Activated B cell treated with CpG ODN at 0.5 μM for 24 hours (primary cell): Measurements from ENCODE around the gene FAT1. TPM values are rescaled to one million over a fixed set of nuclear protein-coding genes. Genes with fewer than 3 reads are reported as not detected.

ENCODE experiments used
- ATAC-seq: fragments of 200-7000 bp; cut with Tn5 transposase; one replicate; pipeline ENCODE4 v1.10.0; 2021; ENCODE audit warnings: low read depth, mild to moderate bottlenecking, moderate library complexity
- CTCF ChIA-PET: fragments of 350-600 bp; sonication (Branson Sonifier 250); formaldehyde crosslinking; loops from one replicate; lab custom pipeline; 2021; ENCODE audit warnings: antibody characterized with exemption; lab: Charles Lee
- POLR2A ChIA-PET: fragments of 350-600 bp; sonication (Branson Sonifier 250); formaldehyde crosslinking; loops from one replicate; lab custom pipeline; 2021; ENCODE audit warnings: antibody characterized with exemption; lab: Charles Lee
- DNase-seq: peaks from one replicate; pipeline ENCODE4 v3.0.0; 2022
- H3K27ac Mint-ChIP-seq: one replicate; pipeline ENCODE4 v1.8.0; 2020; ENCODE audit warnings: mixed read lengths
- H3K27me3 Mint-ChIP-seq: one replicate; pipeline ENCODE4 v1.8.0; 2021; ENCODE audit warnings: mixed read lengths
- H3K36me3 Mint-ChIP-seq: one replicate; pipeline ENCODE4 v1.8.0; 2021; ENCODE audit warnings: low read depth, mixed read lengths
- H3K4me1 Mint-ChIP-seq: one replicate; pipeline ENCODE4 v1.8.0; 2021; ENCODE audit warnings: mixed read lengths
- H3K4me3 Mint-ChIP-seq: one replicate; pipeline ENCODE4 v1.8.0; 2020; ENCODE audit warnings: mild to moderate bottlenecking, mixed read lengths
- H3K9me3 Mint-ChIP-seq: one replicate; pipeline ENCODE4 v1.8.0; 2020; ENCODE audit warnings: mixed read lengths
- CTCF ChIP-seq: fragments of 200-600 bp; IDR thresholded peaks from one replicate; pipeline ENCODE4 v1.8.0; 2022; ENCODE audit warnings: antibody characterized with exemption, mild to moderate bottlenecking
- intact Hi-C: fragments of 100-400 bp; cut with micrococcal nuclease; formaldehyde crosslinking; loops from one replicate; pipeline ENCODE4 v1.15.1; 2024
- total RNA-seq: library from RNA; stranded (reverse); gene quantifications from 2 replicates; pipeline ENCODE4 v1.2.3, GENCODE V29; 2022

FAT1 gene
- total RNA-seq, 1 donor from 2014 or later: not detected

GRCh38 chr4:186693894-186694293, 29.8 kb downstream of the FAT1 start:
- CTCF ChIA-PET: no interaction called here
- DNase-seq (no peak), ATAC-seq (no peak)
- Mint-ChIP-seq H3K36me3 (no peaks in the 10 kb centered on the region), H3K4me3 (no peak overlapping the region), H3K9me3 (peaks cover 4% of the 10 kb centered on the region), H3K27me3 (no peaks in the 10 kb centered on the region), H3K4me1 (no peaks in the 10 kb centered on the region), H3K27ac (no peak overlapping the region)
- POLR2A ChIA-PET: no interaction called here
- TF ChIP-seq CTCF: no peak
- intact Hi-C loops: no loop called here

- H3K27me3 Mint-ChIP-seq: no peaks in the 10 kb centered on the region
- peaks cover 4% of the 10 kb centered on the region for H3K9me3 Mint-ChIP-seq
- intact Hi-C loops: no loop called here
- ChIA-PET CTCF (no interaction called here), POLR2A (no interaction called here)
- ATAC-seq: no peak
- no peak for DNase-seq
- H3K27ac Mint-ChIP-seq: no peak overlapping the region
- no peaks in the 10 kb centered on the region for H3K4me1 Mint-ChIP-seq
- TF ChIP-seq CTCF: no peak
- H3K36me3 Mint-ChIP-seq: no peaks in the 10 kb centered on the region
- H3K4me3 Mint-ChIP-seq: no peak overlapping the region
These were observed 30.4 kb downstream of the FAT1 start for GRCh38 chr4:186693159-186693815.

- no peaks in the 10 kb centered on the region for H3K36me3 Mint-ChIP-seq
- no peak overlapping the region for H3K27ac Mint-ChIP-seq
- ChIA-PET CTCF (no interaction called here), POLR2A (no interaction called here)
- no peak for DNase-seq
- H3K27me3 Mint-ChIP-seq: no peaks in the 10 kb centered on the region
- H3K4me1 Mint-ChIP-seq: no peaks in the 10 kb centered on the region
- peaks cover 4% of the 10 kb centered on the region for H3K9me3 Mint-ChIP-seq
- no peak for ATAC-seq
- intact Hi-C loops: no loop called here
- no peak for TF ChIP-seq CTCF
- no peak overlapping the region for H3K4me3 Mint-ChIP-seq
These were observed 32.3 kb downstream of the FAT1 start for GRCh38 chr4:186691396-186691795.

- intact Hi-C loops: no loop called here
- no peaks in the 10 kb centered on the region for H3K4me1 Mint-ChIP-seq
- H3K9me3 Mint-ChIP-seq: peaks cover 4% of the 10 kb centered on the region
- H3K27ac Mint-ChIP-seq: no peak overlapping the region
- CTCF ChIA-PET: interaction anchor here (0.6 kb wide), 1 partner anchor 12 kb away, joined by 3 read pairs; no protein-coding TSS in a partner anchor
- DNase-seq (no peak), ATAC-seq (no peak)
- POLR2A ChIA-PET: no interaction called here
- H3K36me3 Mint-ChIP-seq: no peaks in the 10 kb centered on the region
- no peak for TF ChIP-seq CTCF
- H3K27me3 Mint-ChIP-seq: no peaks in the 10 kb centered on the region
- no peak overlapping the region for H3K4me3 Mint-ChIP-seq
These were observed 34.2 kb downstream of the FAT1 start for GRCh38 chr4:186689476-186689875.

DNA sequence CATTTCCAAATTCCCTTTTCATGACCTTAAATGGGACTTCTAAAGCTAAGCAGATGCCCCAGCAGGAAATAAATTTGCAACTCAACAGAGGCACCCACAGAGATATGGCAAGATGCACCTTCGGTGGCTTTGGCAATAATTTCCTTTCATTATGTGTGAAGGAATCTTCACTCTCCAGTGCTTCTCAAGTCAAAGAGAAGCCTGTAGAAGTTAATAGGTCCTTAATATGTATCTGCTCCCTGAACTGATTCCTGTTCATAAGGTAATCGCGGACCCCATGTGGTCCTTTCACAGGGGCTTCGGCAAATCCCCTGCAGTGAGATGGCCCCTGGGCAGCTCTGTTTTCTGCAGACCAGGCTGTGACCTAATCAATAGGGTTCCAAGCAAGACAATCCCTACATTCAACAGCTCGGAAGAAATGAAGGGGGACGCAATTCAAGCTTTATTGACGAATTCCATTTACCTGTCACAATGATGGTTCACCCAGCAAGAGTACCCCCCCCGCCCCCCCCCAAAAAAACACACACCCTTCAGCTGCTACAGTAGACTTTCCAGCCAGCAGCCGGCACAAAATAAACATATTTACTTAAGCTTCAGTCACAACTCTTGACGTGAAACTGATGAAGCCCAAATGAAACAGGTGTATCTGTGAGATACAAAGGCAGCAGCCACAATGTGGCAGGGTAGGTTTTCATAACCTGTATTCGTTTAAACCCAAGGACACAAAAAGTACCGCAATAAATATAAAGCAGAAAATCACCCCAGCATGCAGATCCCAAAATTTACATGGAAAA, 35.3 kb downstream of the FAT1 start:
- H3K9me3 Mint-ChIP-seq: no peaks in the 10 kb centered on the region
- intact Hi-C loops: no loop called here
- ChIA-PET POLR2A (no interaction called here), CTCF (no interaction called here)
- no peak overlapping the region for H3K27ac Mint-ChIP-seq
- DNase-seq: no peak
- H3K4me1 Mint-ChIP-seq: no peaks in the 10 kb centered on the region
- no peak for ATAC-seq
- TF ChIP-seq CTCF: no peak
- H3K4me3 Mint-ChIP-seq: no peak overlapping the region
- no peaks in the 10 kb centered on the region for H3K36me3 Mint-ChIP-seq
- H3K27me3 Mint-ChIP-seq: no peaks in the 10 kb centered on the region
